IPS-NIHi7 (cell line): Measurements from ENCODE around the gene NLRC5.
"Not testable (repeated sequence)": the region's sequence is repeated elsewhere in the genome, so short reads cannot be mapped to it uniquely, and the experiment has no call there.

Experiments used
- DNase-seq: peaks from one replicate; pipeline ENCODE4 v3.0.0; 2012; ENCODE audit warnings: mixed read lengths; ENCODE audit errors: extremely low spot score

The NLRC5 gene

GRCh38 chr16:56960681-56961281 lies 28.6 kb upstream of the NLRC5 start:
- DNase-seq = no peak

- no peak for DNase-seq
Observed at GRCh38 chr16:56961386-56961785, 28.0 kb upstream of the NLRC5 start.

- no peak for DNase-seq
Observed at GRCh38 chr16:56961851-56962281, 27.5 kb upstream of the NLRC5 start, which contains the start of gene CETP. Gene CETP (plus strand): TSS chr16:56961950. CDS start chr16:56961980, 30 bp downstream.

GRCh38 chr16:56964243-56965148 lies 24.9 kb upstream of the NLRC5 start:
- DNase-seq = peak; percentile 95

GRCh38 chr16:56965149-56966092 lies 23.9 kb upstream of the NLRC5 start:
- no peak for DNase-seq

GRCh38 chr16:56966093-56966475 lies 23.3 kb upstream of the NLRC5 start:
- DNase-seq = no peak

- no peak for DNase-seq
Observed at GRCh38 chr16:56967733-56968132, 21.6 kb upstream of the NLRC5 start.

GRCh38 chr16:56969769-56970168 lies 19.6 kb upstream of the NLRC5 start:
- DNase-seq = no peak

- DNase-seq = no peak
Observed at GRCh38 chr16:56970934-56971767, 18.2 kb upstream of the NLRC5 start.

- DNase-seq = no peak
Observed at GRCh38 chr16:56971768-56972043, 17.7 kb upstream of the NLRC5 start.

- DNase-seq = no peak
Observed at GRCh38 chr16:56972403-56973293, 16.7 kb upstream of the NLRC5 start.

GRCh38 chr16:56973294-56973689 lies 16.1 kb upstream of the NLRC5 start:
- no peak for DNase-seq

- not testable (repeated sequence) for DNase-seq
Observed at GRCh38 chr16:56973899-56974298, 15.5 kb upstream of the NLRC5 start.

GRCh38 chr16:56974549-56975300 lies 14.6 kb upstream of the NLRC5 start:
- DNase-seq = no peak

- no peak for DNase-seq
Observed at GRCh38 chr16:56975714-56976113, 13.6 kb upstream of the NLRC5 start.

GRCh38 chr16:56977216-56977615 lies 12.1 kb upstream of the NLRC5 start:
- no peak for DNase-seq

- DNase-seq = no peak
Observed at GRCh38 chr16:56977823-56978430, 11.4 kb upstream of the NLRC5 start.

GRCh38 chr16:56980201-56980535 lies 9.2 kb upstream of the NLRC5 start:
- DNase-seq = no peak
